Activated CD4-positive, alpha-beta T cell treated with anti-CD3 and anti-CD28 coated beads, Interleukin-2, amount 50 U/mL, for 16 hours (primary cell): ENCODE results near the gene ZNF479.
"Not testable (repeated sequence)": the region's sequence is repeated elsewhere in the genome, so short reads cannot be mapped to it uniquely, and the experiment has no call there.

Experiments
- DNase-seq: peaks from one replicate; pipeline ENCODE4 v3.0.0-alpha.2; 2020

ZNF479 gene

DNA sequence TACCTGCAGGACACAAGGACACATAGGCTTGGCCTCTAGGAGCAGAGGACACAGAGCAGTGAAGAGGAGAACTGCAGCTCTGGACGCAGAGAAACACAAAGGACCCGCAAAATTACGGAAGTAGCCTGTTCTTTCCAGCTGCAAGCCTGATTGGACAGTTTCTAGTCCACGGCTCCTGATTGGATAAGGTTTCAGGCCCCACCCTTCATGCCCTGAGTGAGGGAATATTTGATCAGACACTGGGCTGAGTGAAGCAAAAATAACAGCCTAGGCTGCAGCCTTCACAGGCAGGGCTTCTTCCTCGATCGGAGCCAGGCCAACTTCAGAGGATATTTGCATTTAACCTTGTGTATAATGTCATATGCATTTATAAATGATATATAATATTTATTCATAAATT, at the start of gene ZNF479:
Gene ZNF479 (minus strand): TSS at position 101 of the 400 bp plus-strand sequence. CDS start 112 bp downstream, outside the sequence.
- DNase-seq, result not testable (repeated sequence)

DNA sequence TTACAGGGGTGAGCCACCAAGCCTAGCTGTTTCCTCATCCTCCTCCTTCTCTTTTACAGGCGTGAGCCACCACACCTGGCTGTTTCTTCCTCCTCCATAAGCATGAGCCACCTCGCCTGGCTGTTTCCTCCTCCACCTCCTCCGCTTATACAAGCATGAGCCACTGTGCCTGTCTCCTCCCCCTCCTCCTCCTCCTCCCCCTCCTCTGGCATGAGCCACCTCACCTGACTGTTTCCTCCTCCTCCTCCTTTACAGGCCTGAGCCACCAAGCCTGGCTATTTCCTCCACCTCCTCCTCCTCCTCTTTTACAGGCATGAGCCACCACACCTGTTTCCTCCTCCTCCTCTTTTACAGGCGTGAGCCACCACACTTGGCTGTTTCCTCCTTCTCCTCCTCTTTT, 49.8 kb upstream of the ZNF479 start:
- no peak for DNase-seq

DNA sequence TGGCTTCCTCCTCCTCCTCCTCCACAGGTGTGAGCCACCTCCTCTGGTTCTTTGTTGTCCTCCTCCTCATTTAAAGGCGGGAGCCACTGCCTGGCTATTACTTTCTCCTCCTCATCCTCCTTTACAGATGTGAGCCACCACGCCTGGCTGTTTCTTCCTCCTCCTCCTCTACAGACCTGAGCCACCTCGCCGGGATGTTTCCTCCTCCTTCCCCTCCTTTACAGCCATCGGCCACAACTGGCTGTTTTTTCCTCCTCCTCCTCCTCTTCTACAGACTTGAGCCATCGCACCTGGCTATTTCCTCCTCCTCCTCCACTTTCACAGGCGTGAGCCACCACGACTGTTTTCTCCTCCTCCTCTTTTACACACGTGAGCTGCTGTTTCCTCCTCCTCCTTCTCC, 49.0 kb upstream of the ZNF479 start:
- no peak for DNase-seq

DNA sequence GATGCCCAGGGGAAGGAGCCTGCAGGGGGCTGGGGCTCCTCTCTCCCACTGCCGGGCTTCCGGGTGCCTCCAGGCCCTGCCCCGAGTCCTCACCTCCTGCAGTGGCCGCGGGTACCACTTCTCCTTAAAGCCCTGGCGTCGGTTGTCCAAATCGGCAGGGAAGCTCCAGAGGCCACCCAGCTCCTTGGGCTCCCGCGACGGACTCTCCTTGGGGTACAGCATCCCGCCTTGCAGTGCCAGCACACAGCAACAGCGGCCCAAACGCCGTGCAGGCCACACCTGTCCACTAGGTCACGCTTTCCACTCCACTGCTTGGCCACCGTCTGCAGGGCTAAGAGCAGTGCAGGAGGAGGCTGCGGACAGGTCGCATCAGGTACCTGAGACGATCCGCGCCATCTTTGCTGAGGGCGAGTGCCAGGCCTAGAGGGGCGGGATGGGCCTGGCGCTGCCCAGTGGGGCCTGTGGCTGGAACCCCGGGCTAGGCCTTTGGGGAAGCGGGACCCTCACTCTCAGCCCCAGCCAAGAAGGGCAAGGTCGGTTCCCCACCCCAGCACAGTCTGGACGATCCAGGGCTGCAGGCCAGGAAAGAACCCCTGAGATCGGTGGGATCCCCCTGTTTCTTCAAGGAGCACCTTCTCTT, 47.7 kb upstream of the ZNF479 start:
- no peak for DNase-seq

DNA sequence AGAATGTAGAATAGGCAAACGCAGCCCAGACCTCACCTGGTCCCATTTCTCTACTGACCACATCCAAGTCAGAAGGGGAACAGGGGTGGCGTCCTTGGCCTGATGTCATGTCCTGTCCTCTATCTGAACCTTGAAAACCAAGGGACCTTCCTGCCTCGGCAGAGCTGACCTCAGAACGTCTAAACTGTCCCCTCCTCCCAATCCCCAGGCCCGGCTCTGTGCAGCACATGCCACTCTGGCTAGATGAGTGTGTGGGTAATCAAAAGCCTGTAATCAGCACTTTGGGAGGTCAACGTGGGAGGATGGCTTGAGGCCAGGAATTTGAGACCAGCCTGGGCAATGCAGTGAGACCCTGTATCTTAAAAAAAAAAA, 46.5 kb upstream of the ZNF479 start:
- no peak for DNase-seq

DNA sequence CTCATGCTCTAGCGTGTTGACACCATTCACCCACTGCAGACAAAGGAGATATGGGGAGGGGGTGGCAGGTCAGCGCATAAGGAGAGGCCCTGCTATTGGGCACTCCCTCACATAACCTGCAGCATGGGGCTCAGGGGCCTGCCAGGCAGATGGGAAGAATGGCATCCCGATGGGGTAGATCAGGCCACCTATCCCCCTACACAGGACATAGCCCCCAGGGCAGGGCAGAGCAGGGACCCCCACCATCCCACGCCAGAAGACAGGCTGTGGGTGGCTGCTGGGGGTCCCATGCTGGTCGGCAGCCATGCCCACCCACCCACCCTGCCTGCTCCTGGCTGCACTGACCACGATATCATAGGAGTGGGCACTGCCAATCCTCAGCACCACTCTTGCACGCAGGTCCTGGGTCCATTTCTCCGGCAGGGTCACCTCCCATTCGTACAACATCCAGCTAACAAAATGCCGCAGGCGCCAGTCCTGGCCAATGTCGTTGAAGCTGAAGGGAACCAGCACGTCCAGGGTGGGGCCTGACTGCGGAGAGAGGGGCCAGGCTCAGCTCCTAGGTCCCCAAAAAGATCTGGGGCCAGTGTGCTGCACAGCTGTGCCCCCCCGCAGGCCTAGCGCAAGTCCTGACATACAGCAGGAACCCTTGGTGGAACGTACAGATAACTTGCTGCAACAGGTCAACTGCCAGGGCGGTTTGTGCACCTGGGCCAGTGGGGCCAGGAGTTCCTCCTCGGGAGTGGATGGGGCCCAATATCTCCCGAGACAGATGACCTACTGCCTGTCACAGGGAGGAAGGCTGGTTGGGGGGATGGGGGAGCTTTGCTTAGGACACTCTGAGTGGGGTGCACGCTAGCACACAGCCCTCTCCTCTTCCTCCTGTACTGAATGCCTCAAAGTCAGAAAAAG, 45.9 kb upstream of the ZNF479 start:
- DNase-seq, result no peak

DNA sequence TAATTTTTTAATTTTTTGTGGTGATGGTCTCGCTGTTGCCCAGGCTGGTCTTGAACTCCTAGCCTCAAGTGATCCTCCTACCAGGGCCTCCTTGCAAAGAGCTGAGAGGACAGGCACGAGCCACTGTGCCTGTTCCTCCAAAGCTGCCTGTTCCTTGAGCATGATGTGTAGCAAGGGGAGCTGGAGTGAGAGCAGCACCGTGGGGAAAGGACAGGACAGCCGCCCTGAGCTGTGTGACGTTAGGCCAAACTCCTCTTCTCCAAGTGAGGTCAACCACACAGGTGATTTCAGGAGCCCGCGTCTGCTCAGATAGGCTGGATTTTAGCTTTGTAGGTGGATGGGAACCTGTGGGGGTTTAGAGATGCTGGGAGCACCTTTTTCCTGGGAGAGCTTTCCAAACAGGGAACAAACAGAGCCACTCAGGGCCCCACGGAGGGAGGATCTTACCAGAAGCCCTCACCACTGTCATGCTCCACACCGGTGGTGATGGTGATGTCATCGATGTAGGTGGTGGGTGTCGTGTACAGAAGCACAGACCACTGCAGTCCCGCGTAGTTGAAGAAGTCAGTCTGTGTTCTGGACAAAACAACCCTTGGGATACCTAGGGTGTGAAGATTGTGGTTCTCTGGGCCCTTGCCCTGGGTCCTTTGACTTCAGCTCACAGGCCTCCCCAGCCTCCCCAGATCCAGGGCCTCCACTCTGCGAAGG, 44.8 kb upstream of the ZNF479 start:
- no peak for DNase-seq

DNA sequence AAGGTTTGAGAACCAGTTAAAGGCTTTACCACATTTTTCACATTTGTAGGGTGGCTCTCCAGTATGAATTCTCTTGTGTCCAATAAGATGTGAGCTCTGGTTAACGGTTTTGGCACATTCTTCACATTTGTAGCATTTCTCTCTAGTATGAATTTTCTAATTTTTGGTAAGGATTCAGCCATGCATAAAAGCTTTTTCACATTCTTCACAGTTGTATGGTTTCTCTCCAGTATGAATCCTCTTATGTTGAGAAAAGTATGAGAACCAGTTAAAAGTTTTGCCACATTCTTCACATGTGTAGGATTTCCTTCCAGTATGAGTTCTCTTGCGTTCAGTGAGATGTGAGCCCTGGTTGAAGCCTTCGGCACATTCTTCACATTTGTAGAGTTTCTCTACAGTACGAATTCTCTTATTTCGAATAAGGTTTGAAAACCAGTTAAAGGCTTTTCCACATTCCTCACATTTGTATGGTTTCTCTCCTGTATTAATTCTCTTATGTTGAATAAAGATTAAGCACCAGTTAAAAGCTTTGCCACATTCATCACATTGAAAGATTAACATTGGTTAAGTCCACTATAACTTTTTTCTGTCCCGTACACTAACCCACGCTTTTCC, 33.2 kb upstream of the ZNF479 start:
- DNase-seq, result no peak

DNA sequence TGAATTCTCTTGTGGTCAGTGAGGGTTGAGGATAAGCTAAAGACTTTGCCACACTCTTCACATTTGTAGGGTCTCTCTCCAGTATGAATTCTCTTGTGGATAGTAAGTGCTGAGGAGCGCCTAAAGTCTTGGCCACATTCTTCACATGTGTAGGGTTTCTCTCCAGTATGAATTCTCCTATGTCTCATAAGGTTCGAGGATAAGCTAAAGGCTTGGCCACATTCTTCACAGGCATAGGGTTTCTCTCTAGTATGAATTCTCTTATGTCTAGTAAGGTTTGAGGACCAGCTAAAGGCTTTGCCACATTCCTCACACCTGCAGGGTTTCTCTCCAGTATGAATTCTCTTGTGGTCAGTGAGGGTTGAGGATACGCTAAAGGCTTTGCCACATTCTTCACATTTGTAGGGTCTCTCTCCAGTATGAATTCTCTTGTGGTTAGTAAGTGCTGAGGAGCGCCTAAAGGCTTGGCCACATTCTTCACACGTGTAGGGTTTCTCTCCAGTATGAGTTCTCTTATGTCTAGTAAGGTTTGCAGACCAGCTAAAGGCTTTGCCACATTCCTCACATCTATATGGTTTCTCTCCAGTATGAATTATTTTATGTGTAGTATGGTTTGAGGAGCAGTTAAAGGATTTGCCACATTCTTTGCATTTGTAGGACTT, 12.0 kb downstream of the ZNF479 start:
- DNase-seq, result not testable (repeated sequence)
